GM18526 (cell line): ENCODE measurements around the gene DIP2C.

Experiments used
- POLR2A ChIP-seq: IDR thresholded peaks from 3 replicates; pipeline ENCODE4 v1.6.1; 2011; ENCODE audit not compliant: insufficient read length; ENCODE audit errors: extremely low read depth

DIP2C gene

GRCh38 chr10:593016-593415 is 96.5 kb downstream of the DIP2C start:
- no peak for TF ChIP-seq POLR2A

GRCh38 chr10:591646-592045 is 97.8 kb downstream of the DIP2C start:
- TF ChIP-seq POLR2A: no peak

- TF ChIP-seq POLR2A: no peak
Measured at GRCh38 chr10:590721-591120, 98.7 kb downstream of the DIP2C start.

GRCh38 chr10:589961-590680 is 99.3 kb downstream of the DIP2C start:
- no peak for TF ChIP-seq POLR2A

GRCh38 chr10:588246-589165 is 101.0 kb downstream of the DIP2C start:
- TF ChIP-seq POLR2A: no peak

- no peak for TF ChIP-seq POLR2A
Measured at GRCh38 chr10:586716-587115, 102.8 kb downstream of the DIP2C start.

- TF ChIP-seq POLR2A: no peak
Measured at GRCh38 chr10:586151-586550, 103.3 kb downstream of the DIP2C start.

GRCh38 chr10:585502-585901 is 104.0 kb downstream of the DIP2C start:
- no peak for TF ChIP-seq POLR2A

- TF ChIP-seq POLR2A: no peak
Measured at GRCh38 chr10:583433-583832, 106.0 kb downstream of the DIP2C start.

- TF ChIP-seq POLR2A: no peak
Measured at GRCh38 chr10:581776-582330, 107.6 kb downstream of the DIP2C start.

GRCh38 chr10:580778-581177 is 108.7 kb downstream of the DIP2C start:
- TF ChIP-seq POLR2A: no peak

GRCh38 chr10:576130-576465 is 113.4 kb downstream of the DIP2C start:
- TF ChIP-seq POLR2A: no peak

- TF ChIP-seq POLR2A: no peak
Measured at GRCh38 chr10:575402-576129, 113.9 kb downstream of the DIP2C start.

GRCh38 chr10:572696-573095 is 116.8 kb downstream of the DIP2C start:
- no peak for TF ChIP-seq POLR2A

- no peak for TF ChIP-seq POLR2A
Measured at GRCh38 chr10:571688-572451, 117.6 kb downstream of the DIP2C start.
